ENCODE measurements around the gene RAB3GAP1. TPM values are rescaled to one million over a fixed set of nuclear protein-coding genes. Genes with fewer than 3 reads are reported as not detected.

Gene RAB3GAP1
- polyA plus RNA-seq (2013, experiment 1 of 2), result 21.4 TPM
- polyA plus RNA-seq (2013, experiment 2 of 2), result 23.3 TPM

- Histone ChIP-seq H3K27me3 (ENCODE audit: insufficient read depth, low read length) (no peaks in the 10 kb centered on the region), H3K36me3 (ENCODE audit: insufficient read depth, low read length) (peaks cover 13% of the 10 kb centered on the region; the same call in 1 of the 2 replicates), H3K9me3 (ENCODE audit: insufficient read depth, low read depth, low read length) (no peaks in the 10 kb centered on the region), H3K4me1 (ENCODE audit: insufficient read depth, low read length) (peaks cover 6% of the 10 kb centered on the region; the same call in 1 of the 2 replicates), H3K4me3 (ENCODE audit: low read length) (peak within 1 kb of the TSS; percentile 96), H3K9ac (ENCODE audit: low read depth, low read length) (peak within 1 kb of the TSS; percentile 97), H3K27ac (ENCODE audit: low read depth, low read length) (peak within 1 kb of the TSS; percentile 93)
- under 1% methylated on average over 45 of the region's 45 CpGs for WGBS
Observed at GRCh38 chr2:135052042-135052876, at the start of gene RAB3GAP1. Gene RAB3GAP1, plus strand, starts transcription at chr2:135052292. Its CDS starts 16 bp downstream, at chr2:135052308.

- Histone ChIP-seq H3K36me3 (ENCODE audit: insufficient read depth, low read length) (no peaks in the 10 kb centered on the region), H3K9me3 (ENCODE audit: insufficient read depth, low read depth, low read length) (no peaks in the 10 kb centered on the region), H3K9ac (ENCODE audit: low read depth, low read length) (no peak overlapping the region), H3K4me1 (ENCODE audit: insufficient read depth, low read length) (peaks cover 9% of the 10 kb centered on the region; the same call in 1 of the 2 replicates), H3K27me3 (ENCODE audit: insufficient read depth, low read length) (peaks cover 10% of the 10 kb centered on the region), H3K4me3 (ENCODE audit: low read length) (no peak overlapping the region), H3K27ac (ENCODE audit: low read depth, low read length) (no peak overlapping the region)
- WGBS, result 87% methylated on average over 4 of the region's 4 CpGs
Observed at GRCh38 chr2:135002836-135003235, 49.3 kb upstream of the RAB3GAP1 start.

GRCh38 chr2:135004005-135004746 lies 47.9 kb upstream of the RAB3GAP1 start:
- Histone ChIP-seq H3K27me3 (ENCODE audit: insufficient read depth, low read length) (peaks cover 10% of the 10 kb centered on the region), H3K9ac (ENCODE audit: low read depth, low read length) (no peak overlapping the region), H3K27ac (ENCODE audit: low read depth, low read length) (no peak overlapping the region), H3K9me3 (ENCODE audit: insufficient read depth, low read depth, low read length) (no peaks in the 10 kb centered on the region), H3K36me3 (ENCODE audit: insufficient read depth, low read length) (no peaks in the 10 kb centered on the region), H3K4me1 (ENCODE audit: insufficient read depth, low read length) (peaks cover 9% of the 10 kb centered on the region; the same call in 1 of the 2 replicates), H3K4me3 (ENCODE audit: low read length) (no peak overlapping the region)
- WGBS, result 24% methylated on average over 17 of the region's 17 CpGs

GRCh38 chr2:135005753-135006152 lies 46.3 kb upstream of the RAB3GAP1 start:
- peaks cover 9% of the 10 kb centered on the region; the same call in 1 of the 2 replicates for H3K4me1 ChIP-seq (ENCODE audit: insufficient read depth, low read length)

GRCh38 chr2:135009339-135009738 lies 42.8 kb upstream of the RAB3GAP1 start:
- WGBS, result 100% methylated on average over 1 of the region's 1 CpG
- no peaks in the 10 kb centered on the region for H3K9me3 ChIP-seq (ENCODE audit: insufficient read depth, low read depth, low read length)

More at GRCh38 chr2:135005753-135006152, 46.3 kb upstream of the RAB3GAP1 start:
- Histone ChIP-seq H3K27ac (ENCODE audit: low read depth, low read length) (no peak overlapping the region), H3K4me3 (ENCODE audit: low read length) (no peak overlapping the region), H3K36me3 (ENCODE audit: insufficient read depth, low read length) (no peaks in the 10 kb centered on the region), H3K27me3 (ENCODE audit: insufficient read depth, low read length) (peaks cover 10% of the 10 kb centered on the region), H3K9me3 (ENCODE audit: insufficient read depth, low read depth, low read length) (no peaks in the 10 kb centered on the region), H3K9ac (ENCODE audit: low read depth, low read length) (no peak overlapping the region)
- WGBS, result 55% methylated on average over 3 of the region's 3 CpGs

GRCh38 chr2:135010200-135010942 lies 41.7 kb upstream of the RAB3GAP1 start:
- H3K36me3 ChIP-seq (ENCODE audit: insufficient read depth, low read length), result no peaks in the 10 kb centered on the region
- H3K9me3 ChIP-seq (ENCODE audit: insufficient read depth, low read depth, low read length), result no peaks in the 10 kb centered on the region
- H3K4me3 ChIP-seq (ENCODE audit: low read length), result no peak overlapping the region
- 93% methylated on average over 6 of the region's 10 CpGs for WGBS
- no peak overlapping the region for H3K27ac ChIP-seq (ENCODE audit: low read depth, low read length)
- H3K9ac ChIP-seq (ENCODE audit: low read depth, low read length), result no peak overlapping the region
- 0 out of 2 replicates have a peak, but pooled peaks cover under 1% of the 10 kb centered on the region for H3K27me3 ChIP-seq (ENCODE audit: insufficient read depth, low read length)
- peaks cover 7% of the 10 kb centered on the region; the same call in 1 of the 2 replicates for H3K4me1 ChIP-seq (ENCODE audit: insufficient read depth, low read length)

More at GRCh38 chr2:135009339-135009738, 42.8 kb upstream of the RAB3GAP1 start:
- Histone ChIP-seq H3K4me1 (ENCODE audit: insufficient read depth, low read length) (peaks cover 9% of the 10 kb centered on the region; the same call in 1 of the 2 replicates), H3K9ac (ENCODE audit: low read depth, low read length) (no peak overlapping the region), H3K27ac (ENCODE audit: low read depth, low read length) (no peak overlapping the region), H3K27me3 (ENCODE audit: insufficient read depth, low read length) (peaks cover 10% of the 10 kb centered on the region), H3K4me3 (ENCODE audit: low read length) (no peak overlapping the region), H3K36me3 (ENCODE audit: insufficient read depth, low read length) (no peaks in the 10 kb centered on the region)

GRCh38 chr2:135011633-135012032 lies 40.5 kb upstream of the RAB3GAP1 start:
- H3K9ac ChIP-seq (ENCODE audit: low read depth, low read length), result no peak overlapping the region
- H3K36me3 ChIP-seq (ENCODE audit: insufficient read depth, low read length), result no peaks in the 10 kb centered on the region
- H3K4me1 ChIP-seq (ENCODE audit: insufficient read depth, low read length), result no peaks in the 10 kb centered on the region
- no peak overlapping the region for H3K4me3 ChIP-seq (ENCODE audit: low read length)
- H3K9me3 ChIP-seq (ENCODE audit: insufficient read depth, low read depth, low read length), result peaks cover 7% of the 10 kb centered on the region
- H3K27me3 ChIP-seq (ENCODE audit: insufficient read depth, low read length), result no peaks in the 10 kb centered on the region
- H3K27ac ChIP-seq (ENCODE audit: low read depth, low read length), result no peak overlapping the region

- WGBS, result 90% methylated on average over 1 of the region's 1 CpG
- H3K36me3 ChIP-seq (ENCODE audit: insufficient read depth, low read length), result no peaks in the 10 kb centered on the region
- no peaks in the 10 kb centered on the region for H3K9me3 ChIP-seq (ENCODE audit: insufficient read depth, low read depth, low read length)
- no peak overlapping the region for H3K9ac ChIP-seq (ENCODE audit: low read depth, low read length)
- no peaks in the 10 kb centered on the region for H3K27me3 ChIP-seq (ENCODE audit: insufficient read depth, low read length)
- H3K4me1 ChIP-seq (ENCODE audit: insufficient read depth, low read length), result no peaks in the 10 kb centered on the region
- no peak overlapping the region for H3K27ac ChIP-seq (ENCODE audit: low read depth, low read length)
- H3K4me3 ChIP-seq (ENCODE audit: low read length), result no peak overlapping the region
Observed at GRCh38 chr2:135021618-135022017, 30.5 kb upstream of the RAB3GAP1 start.

GRCh38 chr2:135022952-135023880 lies 28.9 kb upstream of the RAB3GAP1 start:
- Histone ChIP-seq H3K4me3 (ENCODE audit: low read length) (no peak overlapping the region), H3K27ac (ENCODE audit: low read depth, low read length) (no peak overlapping the region), H3K4me1 (ENCODE audit: insufficient read depth, low read length) (no peaks in the 10 kb centered on the region), H3K36me3 (ENCODE audit: insufficient read depth, low read length) (no peaks in the 10 kb centered on the region), H3K9me3 (ENCODE audit: insufficient read depth, low read depth, low read length) (no peaks in the 10 kb centered on the region), H3K9ac (ENCODE audit: low read depth, low read length) (no peak overlapping the region), H3K27me3 (ENCODE audit: insufficient read depth, low read length) (no peaks in the 10 kb centered on the region)
- WGBS, result 91% methylated on average over 10 of the region's 10 CpGs

GRCh38 chr2:135023886-135024485 lies 28.1 kb upstream of the RAB3GAP1 start:
- no peaks in the 10 kb centered on the region for H3K27me3 ChIP-seq (ENCODE audit: insufficient read depth, low read length)
- H3K27ac ChIP-seq (ENCODE audit: low read depth, low read length), result no peak overlapping the region
- WGBS, result 96% methylated on average over 5 of the region's 5 CpGs
- no peaks in the 10 kb centered on the region for H3K36me3 ChIP-seq (ENCODE audit: insufficient read depth, low read length)
- no peaks in the 10 kb centered on the region for H3K9me3 ChIP-seq (ENCODE audit: insufficient read depth, low read depth, low read length)
- H3K9ac ChIP-seq (ENCODE audit: low read depth, low read length), result no peak overlapping the region
- H3K4me3 ChIP-seq (ENCODE audit: low read length), result no peak overlapping the region
- no peaks in the 10 kb centered on the region for H3K4me1 ChIP-seq (ENCODE audit: insufficient read depth, low read length)

Data from HUES64 (cell line).